Colonic mucosa (tissue), 4 donors: Measurements from ENCODE around the gene EFTUD2. TPM values are rescaled to one million over a fixed set of nuclear protein-coding genes. Genes with fewer than 3 reads are reported as not detected.

ENCODE experiments used
- DNase-seq: peaks from one replicate; pipeline ENCODE4 v3.0.0-alpha.2; 2020
- H3K27ac ChIP-seq: fragments of 200-600 bp; one replicate; pipeline ENCODE4 v1.8.0; 2021
- H3K27me3 ChIP-seq: fragments of 200-600 bp; one replicate; pipeline ENCODE4 v1.8.0; 2021
- H3K36me3 ChIP-seq: fragments of 200-600 bp; one replicate; pipeline ENCODE4 v1.8.0; 2021
- H3K4me1 ChIP-seq: fragments of 200-600 bp; one replicate; pipeline ENCODE4 v1.8.0; 2021; ENCODE audit warnings: mild to moderate bottlenecking
- H3K4me3 ChIP-seq: fragments of 200-600 bp; one replicate; pipeline ENCODE4 v1.8.0; 2021
- H3K9ac ChIP-seq, 2 donors: one replicate each; pipeline ENCODE4 v1.7.0; 2013; ENCODE audit warnings: control low read depth in 2 of 2, low read depth in 2 of 2, low read length in 2 of 2
- H3K9me3 ChIP-seq: fragments of 200-600 bp; one replicate; pipeline ENCODE4 v1.8.0; 2021
- intact Hi-C: fragments of 100-400 bp; cut with DNase I; formaldehyde crosslinking; loops from one replicate; pipeline ENCODE4 v1.14.1; 2022
- total RNA-seq, 2 donors: library from RNA; stranded (reverse); fragmentation: NEBNext Ultra II Directional in 1 of 2; extraction: Animal tissue kit (Norgen Biotek cat#: 25700) in 1 of 2; gene quantifications; one replicate each; pipeline ENCODE4 v1.2.1, GENCODE V29; 2021
- TF ChIP-seq, protein P1 (sequence below): fragments of 200-600 bp; IDR thresholded peaks from one replicate; pipeline ENCODE4 v1.8.0; 2022; ENCODE audit warnings: antibody characterized with exemption, mild to moderate bottlenecking
- donor health status: healthy.
- donor health status: DM: no; HTN: no; CAD: no.
- donor health status: DM: no; HTN: no; CAD: no.

EFTUD2 gene
- total RNA-seq, 2 donors from 2014 or later = 74.8 to 109 TPM

DNA sequence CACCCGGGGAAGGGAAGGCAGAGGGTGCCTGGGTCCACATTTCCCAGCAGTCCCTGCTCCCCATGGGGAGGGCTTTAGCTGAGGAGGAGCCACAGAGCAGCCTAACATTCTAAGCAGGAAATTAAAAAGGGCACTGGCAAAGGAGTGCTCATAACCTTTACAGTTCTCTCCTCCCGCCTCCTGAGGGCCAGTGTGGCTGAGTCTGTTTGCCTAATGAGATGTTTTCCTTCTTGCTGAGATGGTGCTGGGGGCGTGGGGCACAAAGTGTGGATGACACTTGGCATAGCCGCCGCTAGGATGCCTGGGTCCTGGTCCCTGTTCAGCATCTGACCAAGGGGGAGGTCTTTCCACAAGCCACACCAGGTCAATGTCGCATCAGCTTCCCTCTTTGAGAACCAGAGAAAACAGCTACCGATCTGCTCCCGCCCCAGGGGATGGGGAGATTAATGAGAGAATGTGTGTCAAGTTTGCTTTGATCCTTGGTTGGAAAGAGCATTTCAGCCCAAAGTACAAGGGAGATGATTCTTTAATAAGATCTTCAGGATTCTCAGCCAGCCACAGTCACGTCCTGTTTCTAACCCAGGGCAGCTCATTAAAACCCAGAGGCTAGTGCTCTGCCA lies 42.6 kb upstream of the EFTUD2 start:
- Histone ChIP-seq H3K9me3 (no peaks in the 10 kb centered on the region), H3K4me3 (no peak overlapping the region), H3K27me3 (no peaks in the 10 kb centered on the region), H3K9ac (no peak overlapping the region), H3K27ac (no peak overlapping the region), H3K36me3 (no peaks in the 10 kb centered on the region), H3K4me1 (no peaks in the 10 kb centered on the region)
- no peak for DNase-seq
- TF ChIP-seq, protein P1, sequence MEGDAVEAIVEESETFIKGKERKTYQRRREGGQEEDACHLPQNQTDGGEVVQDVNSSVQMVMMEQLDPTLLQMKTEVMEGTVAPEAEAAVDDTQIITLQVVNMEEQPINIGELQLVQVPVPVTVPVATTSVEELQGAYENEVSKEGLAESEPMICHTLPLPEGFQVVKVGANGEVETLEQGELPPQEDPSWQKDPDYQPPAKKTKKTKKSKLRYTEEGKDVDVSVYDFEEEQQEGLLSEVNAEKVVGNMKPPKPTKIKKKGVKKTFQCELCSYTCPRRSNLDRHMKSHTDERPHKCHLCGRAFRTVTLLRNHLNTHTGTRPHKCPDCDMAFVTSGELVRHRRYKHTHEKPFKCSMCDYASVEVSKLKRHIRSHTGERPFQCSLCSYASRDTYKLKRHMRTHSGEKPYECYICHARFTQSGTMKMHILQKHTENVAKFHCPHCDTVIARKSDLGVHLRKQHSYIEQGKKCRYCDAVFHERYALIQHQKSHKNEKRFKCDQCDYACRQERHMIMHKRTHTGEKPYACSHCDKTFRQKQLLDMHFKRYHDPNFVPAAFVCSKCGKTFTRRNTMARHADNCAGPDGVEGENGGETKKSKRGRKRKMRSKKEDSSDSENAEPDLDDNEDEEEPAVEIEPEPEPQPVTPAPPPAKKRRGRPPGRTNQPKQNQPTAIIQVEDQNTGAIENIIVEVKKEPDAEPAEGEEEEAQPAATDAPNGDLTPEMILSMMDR = no peak
- intact Hi-C loops = no loop called here

DNA sequence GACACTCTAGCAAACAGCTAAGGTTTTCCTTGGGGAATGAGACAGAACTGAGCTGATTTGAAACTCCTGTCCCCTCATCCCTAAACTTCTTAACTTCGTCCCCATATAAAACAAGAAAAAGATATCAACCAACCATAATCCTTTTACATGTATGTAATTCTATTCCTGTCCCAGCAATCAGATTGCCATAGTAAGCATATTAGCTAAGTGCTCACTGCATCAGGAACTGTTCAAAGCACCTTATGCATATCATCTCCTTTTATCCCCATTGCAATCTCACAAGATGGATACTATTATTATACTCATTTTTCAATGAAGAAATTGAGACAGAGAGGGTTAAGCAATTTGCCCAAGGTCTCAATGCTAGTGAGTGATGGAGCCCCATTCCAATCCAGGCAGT lies 41.5 kb upstream of the EFTUD2 start:
- no peak overlapping the region for H3K9ac ChIP-seq
- H3K27ac ChIP-seq = no peak overlapping the region
- H3K9me3 ChIP-seq = no peaks in the 10 kb centered on the region
- intact Hi-C loops = no loop called here
- H3K36me3 ChIP-seq = no peaks in the 10 kb centered on the region
- TF ChIP-seq, protein P1 = no peak
- no peaks in the 10 kb centered on the region for H3K4me1 ChIP-seq
- no peak overlapping the region for H3K4me3 ChIP-seq
- DNase-seq = no peak
- H3K27me3 ChIP-seq = no peaks in the 10 kb centered on the region

DNA sequence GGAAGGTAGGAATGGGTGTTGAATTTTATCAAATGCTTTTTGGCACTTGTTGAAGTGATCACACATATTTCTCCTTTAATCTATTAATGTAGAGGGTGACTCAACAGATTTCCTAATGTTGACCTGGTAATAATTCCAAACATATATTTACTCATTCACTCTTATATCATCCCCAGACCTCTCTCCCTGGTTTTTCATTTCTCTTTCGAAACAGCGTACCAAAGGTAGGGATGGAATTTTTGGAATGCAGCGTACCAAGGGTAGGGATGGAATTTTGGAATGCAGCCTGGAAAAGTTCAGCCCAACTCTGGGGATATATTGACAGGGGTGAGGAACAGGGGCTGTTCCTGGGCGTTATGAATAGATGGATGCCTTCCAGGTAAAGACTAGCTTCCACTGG lies 41.1 kb upstream of the EFTUD2 start:
- DNase-seq = no peak
- TF ChIP-seq, protein P1 = no peak
- H3K27ac ChIP-seq = no peak overlapping the region

DNA sequence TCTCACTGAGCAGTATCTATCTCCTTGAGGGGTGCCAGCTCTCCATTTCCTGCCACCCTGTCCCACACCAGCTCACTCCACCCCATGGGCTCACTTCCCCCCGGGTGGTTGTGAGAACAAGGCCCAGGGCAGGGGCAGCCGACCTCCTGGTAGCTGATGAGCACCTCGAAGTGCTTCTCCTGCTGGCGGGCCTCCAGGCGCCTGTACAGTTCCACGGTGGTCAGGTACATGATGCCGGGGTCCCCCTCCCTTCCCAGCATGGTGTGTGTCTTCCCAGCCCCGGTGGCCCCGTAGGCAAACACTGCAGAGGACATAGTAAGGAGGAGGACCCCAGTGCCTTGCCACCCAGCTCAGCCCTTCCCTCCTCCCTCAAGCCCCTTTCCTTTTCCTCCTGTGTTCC lies 35.9 kb upstream of the EFTUD2 start:
- H3K4me3 ChIP-seq = no peak overlapping the region
- no peak overlapping the region for H3K27ac ChIP-seq
- no peak for DNase-seq
- no peaks in the 10 kb centered on the region for H3K4me1 ChIP-seq
- TF ChIP-seq, protein P1 = no peak
- no peak overlapping the region for H3K9ac ChIP-seq
- H3K36me3 ChIP-seq = no peaks in the 10 kb centered on the region
- no peaks in the 10 kb centered on the region for H3K27me3 ChIP-seq
- H3K9me3 ChIP-seq = no peaks in the 10 kb centered on the region
- intact Hi-C loops = no loop called here

More for the DNA sequence above, 41.1 kb upstream of the EFTUD2 start:
- Histone ChIP-seq H3K9me3 (no peaks in the 10 kb centered on the region), H3K4me1 (no peaks in the 10 kb centered on the region), H3K4me3 (no peak overlapping the region), H3K36me3 (no peaks in the 10 kb centered on the region), H3K27me3 (no peaks in the 10 kb centered on the region), H3K9ac (no peak overlapping the region)
- intact Hi-C loops = no loop called here

DNA sequence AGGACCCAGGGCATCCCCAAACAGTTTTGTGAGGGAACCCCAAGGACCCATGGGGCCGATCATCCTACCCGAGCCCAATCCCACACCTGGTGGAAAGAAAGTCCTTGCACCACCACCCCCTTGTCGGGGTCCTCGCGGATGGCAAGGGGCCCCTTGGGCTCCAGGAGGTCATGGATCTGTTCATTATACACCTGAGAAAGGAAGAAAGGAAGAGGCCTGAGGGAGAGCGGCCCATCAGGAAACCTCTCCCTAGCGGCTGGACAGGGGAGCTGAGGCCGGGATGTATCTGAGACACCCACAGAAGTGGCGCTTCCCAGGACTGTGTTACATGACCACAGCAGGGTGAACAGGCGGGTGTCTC lies 35.5 kb upstream of the EFTUD2 start:
- H3K27ac ChIP-seq = no peak overlapping the region
- no peaks in the 10 kb centered on the region for H3K4me1 ChIP-seq
- H3K9ac ChIP-seq = no peak overlapping the region
- DNase-seq = no peak
- H3K4me3 ChIP-seq = no peak overlapping the region
- H3K9me3 ChIP-seq = no peaks in the 10 kb centered on the region
- H3K36me3 ChIP-seq = no peaks in the 10 kb centered on the region
- TF ChIP-seq, protein P1 = no peak
- intact Hi-C loops = no loop called here
- no peaks in the 10 kb centered on the region for H3K27me3 ChIP-seq
